Neural progenitor cell (in vitro differentiated cells): ENCODE measurements around the gene PKP3.

Source experiments
- EZH2 ChIP-seq: fragments of 200-600 bp; sonication (generic); IDR thresholded peaks from 2 replicates; pipeline ENCODE4 v1.6.1; 2017; ENCODE audit warnings: antibody characterized with exemption, mild to moderate bottlenecking, moderate library complexity
- EZH2phosphoT487 ChIP-seq: fragments of 200-600 bp; sonication (generic); IDR thresholded peaks from 2 replicates; pipeline ENCODE4 v1.6.1; 2017; ENCODE audit warnings: antibody characterized with exemption
- TF ChIP-seq, protein P1 (sequence below): fragments of 200-600 bp; sonication (generic); IDR thresholded peaks from 2 replicates; pipeline ENCODE4 v1.5.1; 2017; ENCODE audit warnings: antibody characterized with exemption, mild to moderate bottlenecking

GRCh38 chr11:438101-438844 is 44.3 kb downstream of the PKP3 start:
- TF ChIP-seq, protein P1, sequence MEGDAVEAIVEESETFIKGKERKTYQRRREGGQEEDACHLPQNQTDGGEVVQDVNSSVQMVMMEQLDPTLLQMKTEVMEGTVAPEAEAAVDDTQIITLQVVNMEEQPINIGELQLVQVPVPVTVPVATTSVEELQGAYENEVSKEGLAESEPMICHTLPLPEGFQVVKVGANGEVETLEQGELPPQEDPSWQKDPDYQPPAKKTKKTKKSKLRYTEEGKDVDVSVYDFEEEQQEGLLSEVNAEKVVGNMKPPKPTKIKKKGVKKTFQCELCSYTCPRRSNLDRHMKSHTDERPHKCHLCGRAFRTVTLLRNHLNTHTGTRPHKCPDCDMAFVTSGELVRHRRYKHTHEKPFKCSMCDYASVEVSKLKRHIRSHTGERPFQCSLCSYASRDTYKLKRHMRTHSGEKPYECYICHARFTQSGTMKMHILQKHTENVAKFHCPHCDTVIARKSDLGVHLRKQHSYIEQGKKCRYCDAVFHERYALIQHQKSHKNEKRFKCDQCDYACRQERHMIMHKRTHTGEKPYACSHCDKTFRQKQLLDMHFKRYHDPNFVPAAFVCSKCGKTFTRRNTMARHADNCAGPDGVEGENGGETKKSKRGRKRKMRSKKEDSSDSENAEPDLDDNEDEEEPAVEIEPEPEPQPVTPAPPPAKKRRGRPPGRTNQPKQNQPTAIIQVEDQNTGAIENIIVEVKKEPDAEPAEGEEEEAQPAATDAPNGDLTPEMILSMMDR = no peak
- TF ChIP-seq EZH2 (no peak), EZH2phosphoT487 (no peak)
